SKM-1 treated with dmso at 0.1 percent for 144 hours (cell line): ENCODE data around the gene DBX1.
A peak's percentile ranks its signal among the peaks of the same experiment; 100 is the strongest.
"Not testable (repeated sequence)": the region's sequence is repeated elsewhere in the genome, so short reads cannot be mapped to it uniquely, and the experiment has no call there.

Source experiments
- DNase-seq: peaks from one replicate; lab custom pipeline; 2025; ENCODE audit not compliant: unreplicated experiment; lab: John Stamatoyannopoulos, UW

DBX1 gene

GRCh38 chr11:20161923-20162744, 1.9 kb upstream of the DBX1 start:
- DNase-seq = no peak

DNA sequence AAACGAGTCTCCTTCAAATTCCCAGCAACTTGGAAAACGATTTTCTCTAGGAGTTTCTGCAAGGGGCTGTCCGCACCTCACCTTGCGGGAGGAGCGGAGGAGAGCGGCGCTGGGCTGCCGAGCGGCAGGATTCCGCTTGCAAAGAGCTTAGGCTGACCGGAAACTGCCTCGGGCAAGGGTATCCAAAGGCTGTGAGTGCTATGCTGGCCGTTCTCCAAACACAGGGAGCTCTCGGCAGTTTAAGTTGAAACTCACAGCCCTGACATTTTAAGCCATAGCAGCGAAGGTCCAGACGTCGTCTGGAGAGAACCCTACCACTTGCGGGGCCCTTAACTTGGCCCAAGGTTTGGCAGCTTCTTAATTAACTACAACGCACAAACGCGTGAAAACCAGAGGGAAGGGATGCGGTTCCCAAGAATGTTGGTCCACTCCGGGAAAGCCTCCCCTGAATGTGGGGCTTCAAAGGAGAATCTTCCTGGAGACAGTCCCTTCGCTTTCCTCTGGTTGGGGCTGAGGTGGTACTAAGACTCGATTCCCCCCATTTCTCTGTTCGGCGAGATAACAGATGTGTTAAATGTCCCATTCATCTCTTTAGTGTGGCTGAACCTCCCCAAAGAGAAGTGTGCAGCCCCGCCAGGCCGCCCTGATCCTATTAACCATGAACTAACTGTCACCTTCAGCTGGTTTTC, 1.1 kb upstream of the DBX1 start:
- DNase-seq = no peak

GRCh38 chr11:20159466-20160381, 551 bp downstream of the DBX1 start:
- DNase-seq = no peak

DNA sequence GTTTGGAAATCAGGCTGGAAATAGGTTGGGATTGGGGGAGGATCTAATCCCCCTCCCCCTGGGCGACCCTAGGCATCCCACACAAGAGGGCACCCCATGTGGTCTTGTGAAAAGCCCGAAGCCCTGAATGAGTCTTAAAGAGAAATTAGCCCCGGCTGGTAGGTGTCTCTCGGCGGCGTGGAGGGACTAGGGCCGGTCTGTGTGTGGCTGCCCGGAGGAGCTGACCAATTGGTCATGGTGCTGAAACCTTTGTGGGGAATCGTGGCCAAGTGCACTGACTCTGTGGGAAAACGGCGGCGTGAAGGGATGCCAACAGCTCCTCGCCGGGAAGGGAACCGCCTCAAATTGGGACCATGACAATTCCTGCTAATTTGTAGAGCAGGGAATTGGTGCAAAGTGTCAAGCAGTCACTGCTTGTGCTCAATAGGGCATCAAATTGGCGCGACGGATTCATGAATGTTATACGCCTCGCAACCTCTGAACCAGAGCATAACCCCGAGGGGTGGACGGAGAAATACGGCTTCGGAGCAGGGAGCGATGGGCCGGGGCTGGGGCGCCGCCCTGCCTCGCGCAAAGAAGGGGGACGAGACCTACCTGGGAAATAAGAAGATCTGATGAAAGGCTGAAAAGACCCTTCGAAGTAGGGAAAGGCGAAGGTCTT, 1.5 kb downstream of the DBX1 start:
- DNase-seq = no peak

- DNase-seq = no peak
These were observed 2.5 kb downstream of the DBX1 start for GRCh38 chr11:20157728-20158127.

DNA sequence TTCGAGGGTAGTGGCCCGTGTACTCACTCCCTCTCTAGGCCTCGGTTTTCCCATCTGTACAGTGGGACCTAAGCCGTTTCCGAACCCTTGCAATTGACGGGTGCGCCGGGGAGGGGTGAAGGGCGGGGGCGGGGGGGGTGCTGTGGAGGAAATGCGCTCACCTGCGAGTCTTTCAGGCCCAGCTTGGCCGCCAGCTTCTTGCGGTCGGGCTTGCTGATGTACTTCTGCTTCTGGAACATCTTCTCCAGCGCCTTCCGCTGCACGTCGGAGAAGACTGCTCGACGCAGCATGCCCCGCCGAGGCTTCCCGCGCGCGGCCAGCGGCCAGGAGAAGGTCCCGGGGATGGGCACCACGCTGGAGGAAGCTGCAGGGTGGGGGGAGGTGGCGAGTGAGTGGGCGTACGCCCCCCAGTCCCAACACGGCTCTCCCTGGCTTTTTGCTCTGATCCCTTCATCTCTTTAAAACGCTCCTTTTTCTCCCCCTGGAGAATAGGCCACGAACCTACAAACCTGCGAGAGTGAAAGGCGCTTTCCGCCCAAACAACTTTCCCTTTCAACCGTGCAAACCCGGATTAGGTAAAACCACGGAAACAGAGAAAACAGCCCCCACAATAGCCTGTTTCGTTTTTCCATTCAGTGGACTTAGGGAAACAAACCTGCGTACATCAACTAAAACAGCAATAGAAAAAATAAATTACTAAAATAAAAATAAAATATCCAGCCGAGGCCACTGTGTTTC, 3.2 kb downstream of the DBX1 start:
- no peak for DNase-seq

DNA sequence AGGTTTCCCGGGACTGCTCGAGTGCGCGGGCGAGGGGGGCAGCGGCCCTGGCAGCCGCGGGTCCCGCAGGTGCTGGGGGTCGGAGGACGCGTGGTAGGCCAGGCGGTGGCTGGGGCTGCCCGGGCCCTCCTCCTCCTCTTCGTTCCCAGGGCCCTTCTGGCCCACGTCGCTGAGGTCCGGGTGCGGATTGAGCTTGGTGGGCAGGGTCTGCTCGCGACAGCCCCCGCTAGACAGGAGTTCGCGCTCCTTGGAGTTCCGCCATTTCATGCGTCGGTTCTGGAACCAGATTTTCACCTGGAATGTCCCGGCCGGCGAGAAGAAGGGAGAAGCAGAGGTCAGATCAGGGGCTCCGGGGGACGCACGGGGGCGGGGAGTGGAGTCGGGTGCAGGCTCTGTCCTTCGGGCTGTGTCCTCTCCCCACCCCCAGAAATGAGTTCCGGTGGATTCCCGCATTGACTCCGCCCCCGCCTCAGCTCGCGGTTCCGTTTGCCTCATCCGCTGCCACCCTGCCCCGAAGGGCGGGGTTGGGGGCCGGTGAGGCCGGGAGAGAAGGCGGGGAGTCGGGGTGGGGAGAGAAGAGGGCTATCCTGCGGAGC, 3.9 kb downstream of the DBX1 start:
- DNase-seq = no peak

DNA sequence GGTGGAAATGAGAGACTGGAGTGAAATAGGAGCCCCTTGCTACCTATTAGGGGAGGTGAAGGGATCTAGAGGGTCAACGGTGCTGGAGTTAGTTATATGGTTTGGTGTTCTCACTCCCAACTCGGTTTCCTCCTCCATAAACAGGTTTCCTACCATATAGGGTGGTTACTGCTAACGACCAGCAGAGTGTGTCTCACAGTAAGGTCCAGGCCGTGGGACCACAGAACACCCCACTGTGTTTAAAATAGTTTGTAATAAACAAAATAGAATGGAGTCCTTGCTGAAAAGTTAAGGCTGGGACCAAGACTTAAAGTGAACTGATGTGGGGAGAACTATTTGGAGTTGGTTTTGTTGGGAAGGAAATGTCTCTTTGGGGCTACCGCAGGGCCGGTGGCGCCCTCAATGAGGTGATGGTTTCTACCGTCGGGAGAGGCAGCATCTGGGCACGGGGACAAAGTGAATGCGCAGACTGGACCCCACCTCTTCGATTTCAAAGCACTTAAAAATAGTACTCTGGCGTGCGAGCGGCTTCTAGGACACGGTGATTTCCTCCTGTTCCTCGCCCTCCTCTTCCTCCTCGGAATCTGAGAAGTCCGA, 4.5 kb downstream of the DBX1 start:
- no peak for DNase-seq

GRCh38 chr11:20154381-20154780, 5.9 kb downstream of the DBX1 start:
- no peak for DNase-seq

DNA sequence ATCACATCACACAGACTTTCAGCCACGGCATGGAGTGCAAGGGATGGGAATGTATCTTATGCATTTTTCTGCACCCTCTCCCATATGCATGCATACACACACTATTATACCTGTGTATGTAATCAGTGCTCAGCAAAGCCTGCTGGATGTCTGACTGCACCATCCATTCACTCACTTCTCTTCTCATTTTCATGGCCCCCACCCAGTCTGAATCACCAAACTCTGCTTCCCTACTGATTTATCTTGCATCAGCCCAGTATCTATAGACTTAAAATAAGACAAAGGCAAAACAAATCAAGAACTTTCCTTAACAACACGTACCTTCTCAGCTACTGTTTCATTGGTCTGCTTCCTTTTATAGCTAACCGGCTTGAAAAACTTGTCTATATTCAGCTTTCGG, 21.6 kb downstream of the DBX1 start:
- no peak for DNase-seq

DNA sequence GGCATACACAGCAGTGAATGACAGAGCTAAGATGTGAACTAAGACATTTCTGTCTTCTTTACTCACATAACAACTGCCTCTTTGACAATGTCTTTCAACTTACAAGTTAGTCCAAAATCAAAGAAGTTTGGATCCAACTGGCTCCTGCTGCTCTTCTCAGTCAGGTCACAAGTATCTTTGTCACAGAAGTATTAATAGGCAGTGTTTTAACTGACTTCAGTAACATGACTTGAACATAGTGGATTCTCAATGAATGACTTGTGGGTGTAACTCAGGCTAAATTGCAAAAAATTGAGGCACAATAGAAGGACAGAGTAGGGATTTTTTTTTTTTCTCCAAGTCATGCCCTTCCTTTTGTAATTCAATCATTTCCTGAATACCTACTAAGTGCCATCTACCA, 22.6 kb downstream of the DBX1 start:
- no peak for DNase-seq

GRCh38 chr11:20134991-20135736, 25.1 kb downstream of the DBX1 start:
- DNase-seq = no peak

GRCh38 chr11:20132667-20133039, 27.6 kb downstream of the DBX1 start:
- no peak for DNase-seq

DNA sequence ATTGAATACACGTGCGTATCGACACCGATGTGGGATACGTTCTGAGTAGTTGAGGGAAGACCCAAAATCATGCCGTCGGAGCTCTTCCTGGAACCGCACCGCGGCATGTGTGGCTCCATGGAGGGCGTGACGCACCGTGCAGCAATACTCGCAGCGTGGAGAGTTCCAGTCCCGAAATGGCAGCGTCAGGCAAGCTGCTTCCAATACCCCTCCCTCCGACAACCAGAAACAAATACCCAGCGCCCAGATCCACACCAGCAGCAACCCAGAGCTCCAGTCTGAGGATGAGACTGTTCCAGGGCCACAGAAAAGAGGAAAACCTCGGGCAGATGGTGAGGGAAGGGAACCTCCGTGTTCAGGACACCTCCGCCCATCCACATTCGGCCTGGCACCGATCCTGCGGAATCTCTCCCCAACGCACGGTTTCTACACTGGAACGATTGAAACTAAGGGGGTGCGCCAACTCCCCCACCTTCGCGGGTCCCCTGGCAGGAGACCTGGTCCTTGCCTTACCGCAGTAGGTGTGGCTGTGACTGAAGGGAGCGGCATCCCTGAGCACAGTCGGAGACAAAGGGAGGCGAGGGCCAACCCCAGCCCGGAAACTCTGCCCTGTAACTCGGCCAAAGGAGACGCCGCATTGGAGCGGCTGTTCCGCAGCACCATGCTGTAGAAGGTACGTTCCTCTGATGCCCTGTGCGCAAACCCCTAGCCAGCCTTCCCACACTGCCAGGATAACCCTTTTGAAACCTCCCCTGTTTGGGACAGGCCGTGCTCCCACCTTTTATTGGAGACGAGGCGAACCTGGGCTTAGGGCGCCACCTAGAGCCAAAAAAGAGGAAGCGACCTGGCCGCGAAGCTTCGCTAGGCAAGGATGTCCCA, 28.2 kb downstream of the DBX1 start:
- peak; percentile 53 for DNase-seq

DNA sequence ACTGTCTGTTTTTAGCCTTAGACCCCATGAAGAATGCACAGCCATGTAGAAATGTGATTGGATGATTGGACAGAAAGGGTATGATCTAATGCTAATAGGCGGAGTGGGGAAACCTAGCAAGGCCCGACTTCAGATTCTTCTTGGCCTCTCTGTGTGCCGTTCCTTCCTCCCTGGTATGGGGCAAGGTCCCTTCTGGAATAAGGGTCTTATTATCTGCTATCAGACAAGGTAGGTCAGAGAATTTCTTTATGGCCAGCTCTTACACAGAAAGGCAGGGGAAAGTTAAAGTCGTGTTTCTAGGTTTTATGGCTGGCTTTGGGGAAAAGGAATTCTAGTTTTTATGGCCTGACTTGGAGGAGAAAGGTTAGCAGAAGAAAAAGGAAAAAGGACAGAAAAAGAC, 30.6 kb downstream of the DBX1 start:
- DNase-seq = no peak

DNA sequence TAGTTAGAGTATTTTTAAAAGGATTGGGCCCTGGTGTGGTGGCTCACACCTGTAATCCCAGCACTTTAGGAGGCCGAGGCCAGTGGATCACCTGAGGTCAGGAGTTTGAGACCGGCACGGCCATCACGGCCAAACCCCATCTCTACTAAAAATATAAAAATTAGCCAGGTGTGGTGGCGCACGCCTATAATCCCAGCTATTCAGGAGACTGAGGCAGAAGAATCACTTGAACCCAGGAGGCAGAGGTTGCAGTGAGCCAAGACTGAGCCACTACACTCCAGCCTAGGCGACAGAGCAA, 31.8 kb downstream of the DBX1 start:
- DNase-seq = not testable (repeated sequence)

- DNase-seq = peak; percentile 40
These were observed 32.4 kb downstream of the DBX1 start for GRCh38 chr11:20127671-20128527.
